WTC11 (cell line): ENCODE data around the gene RANBP17. TPM values are rescaled to one million over a fixed set of nuclear protein-coding genes. Genes with fewer than 3 reads are reported as not detected.

Source experiments
- ATAC-seq: fragments of 200-7000 bp; cut with Tn5 transposase; 2 replicates; pipeline ENCODE4 v1.10.0; 2021; ENCODE audit warnings: mild to moderate bottlenecking, moderate library complexity
- CTCF ChIA-PET: fragments of 300-600 bp; sonication (Branson Sonifier 250); formaldehyde crosslinking; loops from one replicate; lab custom pipeline; 2021; ENCODE audit warnings: antibody characterized with exemption; lab: Charles Lee
- POLR2A ChIA-PET: fragments of 350-600 bp; sonication (Branson Sonifier 250); formaldehyde crosslinking; loops from one replicate; lab custom pipeline; 2021; ENCODE audit warnings: antibody characterized with exemption; lab: Charles Lee
- DNase-seq: peaks from one replicate; pipeline ENCODE4 v3.0.0; 2021; ENCODE audit warnings: low spot score
- H3K27ac Mint-ChIP-seq: 2 replicates; pipeline ENCODE4 v1.8.0; 2021; ENCODE audit warnings: mixed read lengths
- H3K27me3 Mint-ChIP-seq: 2 replicates; pipeline ENCODE4 v1.8.0; 2021; ENCODE audit warnings: low read depth, mild to moderate bottlenecking, moderate library complexity, mixed read lengths
- H3K36me3 Mint-ChIP-seq: 2 replicates; pipeline ENCODE4 v1.8.0; 2021; ENCODE audit warnings: mixed read lengths
- H3K4me1 Mint-ChIP-seq: 2 replicates; pipeline ENCODE4 v1.8.0; 2022; ENCODE audit warnings: mixed read lengths
- H3K4me3 Mint-ChIP-seq: 2 replicates; pipeline ENCODE4 v1.8.0; 2021; ENCODE audit warnings: mild to moderate bottlenecking, moderate library complexity, mixed read lengths
- H3K9me3 Mint-ChIP-seq: 2 replicates; pipeline ENCODE4 v1.8.0; 2021; ENCODE audit warnings: mixed read lengths
- FOXK1 ChIP-seq: sonication (generic); formaldehyde crosslinking; IDR thresholded peaks from 2 replicates; pipeline ENCODE4 v1.8.0; 2022; ENCODE audit warnings: mild to moderate bottlenecking, moderate library complexity, missing genetic modification reagents
- MXD4 ChIP-seq: fragments of 250-450 bp; sonication (Bioruptor Pico); IDR thresholded peaks from 2 replicates; pipeline ENCODE4 v1.8.0; 2021; ENCODE audit warnings: mild to moderate bottlenecking, moderate library complexity, borderline replicate concordance
- OVOL2 ChIP-seq: fragments of 250-450 bp; sonication (Bioruptor Pico); IDR thresholded peaks from 2 replicates; pipeline ENCODE4 v1.9.0; 2021; ENCODE audit warnings: mild to moderate bottlenecking, borderline replicate concordance
- RELA ChIP-seq: sonication (generic); formaldehyde crosslinking; IDR thresholded peaks from 2 replicates; pipeline ENCODE4 v1.8.1; 2022; ENCODE audit warnings: missing genetic modification reagents, mild to moderate bottlenecking, borderline replicate concordance
- total RNA-seq: library from RNA; stranded (reverse); gene quantifications from 3 replicates; pipeline ENCODE4 v1.2.3, GENCODE V29; 2021
- TF ChIP-seq, protein P1 (sequence below): sonication (generic); formaldehyde crosslinking; IDR thresholded peaks from 2 replicates; pipeline ENCODE4 v1.8.0; 2022; ENCODE audit warnings: mild to moderate bottlenecking, missing genetic modification reagents
- TF ChIP-seq, protein P2 (sequence below): sonication (generic); formaldehyde crosslinking; IDR thresholded peaks from 2 replicates; pipeline ENCODE4 v1.8.0; 2023; ENCODE audit warnings: missing genetic modification reagents, mild to moderate bottlenecking, borderline replicate concordance
- TF ChIP-seq, protein P3 (sequence below): sonication (generic); formaldehyde crosslinking; IDR thresholded peaks from 2 replicates; pipeline ENCODE4 v1.8.0; 2023; ENCODE audit warnings: mild to moderate bottlenecking, missing genetic modification reagents
- TF ChIP-seq, protein P4 (sequence below): sonication (generic); formaldehyde crosslinking; conservative IDR thresholded peaks from 2 replicates; pipeline ENCODE4 v1.8.1; 2023; ENCODE audit warnings: mild to moderate bottlenecking, low read depth, missing genetic modification reagents, moderate library complexity
- TF ChIP-seq, protein P5 (sequence below): fragments of 200-600 bp; IDR thresholded peaks from 2 replicates; pipeline ENCODE4 v1.8.0; 2022; ENCODE audit warnings: antibody characterized with exemption
- TF ChIP-seq, protein P6 (sequence below): fragments of 250-450 bp; sonication (Bioruptor Pico); IDR thresholded peaks from 2 replicates; pipeline ENCODE4 v2.1.2; 2022; ENCODE audit warnings: mild to moderate bottlenecking, moderate library complexity
- TF ChIP-seq, protein P7 (sequence below): sonication (generic); formaldehyde crosslinking; IDR thresholded peaks from 2 replicates; pipeline ENCODE4 v1.8.0; 2022; ENCODE audit warnings: missing genetic modification reagents

RANBP17 gene
- total RNA-seq, 1 experiment from 2014 or later, result 23.1 TPM

DNA sequence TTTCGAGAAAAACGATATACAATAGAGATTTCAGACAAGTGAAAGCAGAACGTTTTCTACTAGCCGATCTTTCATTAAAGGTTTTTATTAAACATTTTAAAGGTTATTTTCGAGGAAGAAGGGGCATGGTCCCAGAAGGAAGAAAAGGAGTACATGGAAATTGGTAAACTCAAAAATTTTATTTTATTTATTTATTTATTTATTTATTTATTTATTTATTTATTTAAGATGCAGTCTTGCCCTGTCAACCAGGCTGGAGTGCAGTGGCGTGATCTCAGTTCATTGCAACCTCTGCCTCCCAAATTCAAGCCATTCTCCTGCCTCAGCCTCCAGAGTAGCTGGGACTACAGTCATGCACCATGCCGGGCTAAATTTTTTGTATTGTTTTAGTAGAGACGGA lies 77.4 kb downstream of the RANBP17 start:
- POLR2A ChIA-PET, result no interaction called here

DNA sequence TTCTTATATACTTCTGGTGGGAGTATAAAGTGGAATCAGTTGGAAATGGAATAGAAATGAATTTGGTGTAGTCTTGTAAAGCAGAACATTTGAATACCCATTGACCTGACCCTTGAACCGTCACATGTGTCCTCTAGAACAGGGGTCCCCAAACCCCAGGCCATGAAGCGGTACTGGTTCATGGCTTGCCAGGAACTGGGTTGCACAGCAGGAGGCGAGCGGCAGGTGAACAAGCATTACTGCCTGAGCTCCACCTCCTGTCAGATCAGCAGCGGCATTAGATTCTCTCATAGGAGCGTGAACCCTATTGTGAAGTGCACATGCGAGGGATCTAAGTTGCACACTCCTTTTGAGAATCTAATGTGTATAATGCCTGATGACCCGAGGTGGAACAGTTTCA lies 80.0 kb downstream of the RANBP17 start:
- ATAC-seq (no peak), DNase-seq (peak; percentile 27)
- H3K4me1 Mint-ChIP-seq, result no peaks in the 10 kb centered on the region; the same call in 1 of the 2 replicates
- no peak overlapping the region for H3K4me3 Mint-ChIP-seq
- no peaks in the 10 kb centered on the region for H3K27me3 Mint-ChIP-seq
- ChIA-PET CTCF (no interaction called here), POLR2A (no interaction called here)
- H3K27ac Mint-ChIP-seq, result no peak overlapping the region
- H3K9me3 Mint-ChIP-seq, result peaks cover 6% of the 10 kb centered on the region
- H3K36me3 Mint-ChIP-seq, result peaks cover 12% of the 10 kb centered on the region
- TF ChIP-seq FOXK1 (CRISPR knock-in tag), result no peak
- no peak for TF ChIP-seq RELA
- TF ChIP-seq, protein P1, sequence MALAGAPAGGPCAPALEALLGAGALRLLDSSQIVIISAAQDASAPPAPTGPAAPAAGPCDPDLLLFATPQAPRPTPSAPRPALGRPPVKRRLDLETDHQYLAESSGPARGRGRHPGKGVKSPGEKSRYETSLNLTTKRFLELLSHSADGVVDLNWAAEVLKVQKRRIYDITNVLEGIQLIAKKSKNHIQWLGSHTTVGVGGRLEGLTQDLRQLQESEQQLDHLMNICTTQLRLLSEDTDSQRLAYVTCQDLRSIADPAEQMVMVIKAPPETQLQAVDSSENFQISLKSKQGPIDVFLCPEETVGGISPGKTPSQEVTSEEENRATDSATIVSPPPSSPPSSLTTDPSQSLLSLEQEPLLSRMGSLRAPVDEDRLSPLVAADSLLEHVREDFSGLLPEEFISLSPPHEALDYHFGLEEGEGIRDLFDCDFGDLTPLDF (CRISPR knock-in tag), result no peak
- TF ChIP-seq, protein P2, sequence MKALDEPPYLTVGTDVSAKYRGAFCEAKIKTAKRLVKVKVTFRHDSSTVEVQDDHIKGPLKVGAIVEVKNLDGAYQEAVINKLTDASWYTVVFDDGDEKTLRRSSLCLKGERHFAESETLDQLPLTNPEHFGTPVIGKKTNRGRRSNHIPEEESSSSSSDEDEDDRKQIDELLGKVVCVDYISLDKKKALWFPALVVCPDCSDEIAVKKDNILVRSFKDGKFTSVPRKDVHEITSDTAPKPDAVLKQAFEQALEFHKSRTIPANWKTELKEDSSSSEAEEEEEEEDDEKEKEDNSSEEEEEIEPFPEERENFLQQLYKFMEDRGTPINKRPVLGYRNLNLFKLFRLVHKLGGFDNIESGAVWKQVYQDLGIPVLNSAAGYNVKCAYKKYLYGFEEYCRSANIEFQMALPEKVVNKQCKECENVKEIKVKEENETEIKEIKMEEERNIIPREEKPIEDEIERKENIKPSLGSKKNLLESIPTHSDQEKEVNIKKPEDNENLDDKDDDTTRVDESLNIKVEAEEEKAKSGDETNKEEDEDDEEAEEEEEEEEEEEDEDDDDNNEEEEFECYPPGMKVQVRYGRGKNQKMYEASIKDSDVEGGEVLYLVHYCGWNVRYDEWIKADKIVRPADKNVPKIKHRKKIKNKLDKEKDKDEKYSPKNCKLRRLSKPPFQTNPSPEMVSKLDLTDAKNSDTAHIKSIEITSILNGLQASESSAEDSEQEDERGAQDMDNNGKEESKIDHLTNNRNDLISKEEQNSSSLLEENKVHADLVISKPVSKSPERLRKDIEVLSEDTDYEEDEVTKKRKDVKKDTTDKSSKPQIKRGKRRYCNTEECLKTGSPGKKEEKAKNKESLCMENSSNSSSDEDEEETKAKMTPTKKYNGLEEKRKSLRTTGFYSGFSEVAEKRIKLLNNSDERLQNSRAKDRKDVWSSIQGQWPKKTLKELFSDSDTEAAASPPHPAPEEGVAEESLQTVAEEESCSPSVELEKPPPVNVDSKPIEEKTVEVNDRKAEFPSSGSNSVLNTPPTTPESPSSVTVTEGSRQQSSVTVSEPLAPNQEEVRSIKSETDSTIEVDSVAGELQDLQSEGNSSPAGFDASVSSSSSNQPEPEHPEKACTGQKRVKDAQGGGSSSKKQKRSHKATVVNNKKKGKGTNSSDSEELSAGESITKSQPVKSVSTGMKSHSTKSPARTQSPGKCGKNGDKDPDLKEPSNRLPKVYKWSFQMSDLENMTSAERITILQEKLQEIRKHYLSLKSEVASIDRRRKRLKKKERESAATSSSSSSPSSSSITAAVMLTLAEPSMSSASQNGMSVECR (CRISPR knock-in tag), result no peak
- TF ChIP-seq, protein P3, sequence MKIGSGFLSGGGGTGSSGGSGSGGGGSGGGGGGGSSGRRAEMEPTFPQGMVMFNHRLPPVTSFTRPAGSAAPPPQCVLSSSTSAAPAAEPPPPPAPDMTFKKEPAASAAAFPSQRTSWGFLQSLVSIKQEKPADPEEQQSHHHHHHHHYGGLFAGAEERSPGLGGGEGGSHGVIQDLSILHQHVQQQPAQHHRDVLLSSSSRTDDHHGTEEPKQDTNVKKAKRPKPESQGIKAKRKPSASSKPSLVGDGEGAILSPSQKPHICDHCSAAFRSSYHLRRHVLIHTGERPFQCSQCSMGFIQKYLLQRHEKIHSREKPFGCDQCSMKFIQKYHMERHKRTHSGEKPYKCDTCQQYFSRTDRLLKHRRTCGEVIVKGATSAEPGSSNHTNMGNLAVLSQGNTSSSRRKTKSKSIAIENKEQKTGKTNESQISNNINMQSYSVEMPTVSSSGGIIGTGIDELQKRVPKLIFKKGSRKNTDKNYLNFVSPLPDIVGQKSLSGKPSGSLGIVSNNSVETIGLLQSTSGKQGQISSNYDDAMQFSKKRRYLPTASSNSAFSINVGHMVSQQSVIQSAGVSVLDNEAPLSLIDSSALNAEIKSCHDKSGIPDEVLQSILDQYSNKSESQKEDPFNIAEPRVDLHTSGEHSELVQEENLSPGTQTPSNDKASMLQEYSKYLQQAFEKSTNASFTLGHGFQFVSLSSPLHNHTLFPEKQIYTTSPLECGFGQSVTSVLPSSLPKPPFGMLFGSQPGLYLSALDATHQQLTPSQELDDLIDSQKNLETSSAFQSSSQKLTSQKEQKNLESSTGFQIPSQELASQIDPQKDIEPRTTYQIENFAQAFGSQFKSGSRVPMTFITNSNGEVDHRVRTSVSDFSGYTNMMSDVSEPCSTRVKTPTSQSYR (CRISPR knock-in tag), result no peak
- TF ChIP-seq, protein P4, sequence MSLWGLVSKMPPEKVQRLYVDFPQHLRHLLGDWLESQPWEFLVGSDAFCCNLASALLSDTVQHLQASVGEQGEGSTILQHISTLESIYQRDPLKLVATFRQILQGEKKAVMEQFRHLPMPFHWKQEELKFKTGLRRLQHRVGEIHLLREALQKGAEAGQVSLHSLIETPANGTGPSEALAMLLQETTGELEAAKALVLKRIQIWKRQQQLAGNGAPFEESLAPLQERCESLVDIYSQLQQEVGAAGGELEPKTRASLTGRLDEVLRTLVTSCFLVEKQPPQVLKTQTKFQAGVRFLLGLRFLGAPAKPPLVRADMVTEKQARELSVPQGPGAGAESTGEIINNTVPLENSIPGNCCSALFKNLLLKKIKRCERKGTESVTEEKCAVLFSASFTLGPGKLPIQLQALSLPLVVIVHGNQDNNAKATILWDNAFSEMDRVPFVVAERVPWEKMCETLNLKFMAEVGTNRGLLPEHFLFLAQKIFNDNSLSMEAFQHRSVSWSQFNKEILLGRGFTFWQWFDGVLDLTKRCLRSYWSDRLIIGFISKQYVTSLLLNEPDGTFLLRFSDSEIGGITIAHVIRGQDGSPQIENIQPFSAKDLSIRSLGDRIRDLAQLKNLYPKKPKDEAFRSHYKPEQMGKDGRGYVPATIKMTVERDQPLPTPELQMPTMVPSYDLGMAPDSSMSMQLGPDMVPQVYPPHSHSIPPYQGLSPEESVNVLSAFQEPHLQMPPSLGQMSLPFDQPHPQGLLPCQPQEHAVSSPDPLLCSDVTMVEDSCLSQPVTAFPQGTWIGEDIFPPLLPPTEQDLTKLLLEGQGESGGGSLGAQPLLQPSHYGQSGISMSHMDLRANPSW, result no peak
- TF ChIP-seq, protein P5, sequence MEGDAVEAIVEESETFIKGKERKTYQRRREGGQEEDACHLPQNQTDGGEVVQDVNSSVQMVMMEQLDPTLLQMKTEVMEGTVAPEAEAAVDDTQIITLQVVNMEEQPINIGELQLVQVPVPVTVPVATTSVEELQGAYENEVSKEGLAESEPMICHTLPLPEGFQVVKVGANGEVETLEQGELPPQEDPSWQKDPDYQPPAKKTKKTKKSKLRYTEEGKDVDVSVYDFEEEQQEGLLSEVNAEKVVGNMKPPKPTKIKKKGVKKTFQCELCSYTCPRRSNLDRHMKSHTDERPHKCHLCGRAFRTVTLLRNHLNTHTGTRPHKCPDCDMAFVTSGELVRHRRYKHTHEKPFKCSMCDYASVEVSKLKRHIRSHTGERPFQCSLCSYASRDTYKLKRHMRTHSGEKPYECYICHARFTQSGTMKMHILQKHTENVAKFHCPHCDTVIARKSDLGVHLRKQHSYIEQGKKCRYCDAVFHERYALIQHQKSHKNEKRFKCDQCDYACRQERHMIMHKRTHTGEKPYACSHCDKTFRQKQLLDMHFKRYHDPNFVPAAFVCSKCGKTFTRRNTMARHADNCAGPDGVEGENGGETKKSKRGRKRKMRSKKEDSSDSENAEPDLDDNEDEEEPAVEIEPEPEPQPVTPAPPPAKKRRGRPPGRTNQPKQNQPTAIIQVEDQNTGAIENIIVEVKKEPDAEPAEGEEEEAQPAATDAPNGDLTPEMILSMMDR, result no peak
- TF ChIP-seq, protein P6, sequence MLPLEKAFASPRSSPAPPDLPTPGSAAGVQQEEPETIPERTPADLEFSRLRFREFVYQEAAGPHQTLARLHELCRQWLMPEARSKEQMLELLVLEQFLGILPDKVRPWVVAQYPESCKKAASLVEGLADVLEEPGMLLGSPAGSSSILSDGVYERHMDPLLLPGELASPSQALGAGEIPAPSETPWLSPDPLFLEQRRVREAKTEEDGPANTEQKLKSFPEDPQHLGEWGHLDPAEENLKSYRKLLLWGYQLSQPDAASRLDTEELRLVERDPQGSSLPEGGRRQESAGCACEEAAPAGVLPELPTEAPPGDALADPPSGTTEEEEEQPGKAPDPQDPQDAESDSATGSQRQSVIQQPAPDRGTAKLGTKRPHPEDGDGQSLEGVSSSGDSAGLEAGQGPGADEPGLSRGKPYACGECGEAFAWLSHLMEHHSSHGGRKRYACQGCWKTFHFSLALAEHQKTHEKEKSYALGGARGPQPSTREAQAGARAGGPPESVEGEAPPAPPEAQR (CRISPR knock-in tag), result no peak
- no peak for TF ChIP-seq OVOL2 (CRISPR knock-in tag)
- no peak for TF ChIP-seq MXD4 (CRISPR knock-in tag)

More for the DNA sequence above, 77.4 kb downstream of the RANBP17 start:
- H3K9me3 Mint-ChIP-seq, result peaks cover 16% of the 10 kb centered on the region
- H3K4me1 Mint-ChIP-seq, result peaks cover 7% of the 10 kb centered on the region
- CTCF ChIA-PET, result no interaction called here
- H3K4me3 Mint-ChIP-seq, result no peak overlapping the region
- peaks cover 24% of the 10 kb centered on the region for H3K36me3 Mint-ChIP-seq
- no peak for DNase-seq
- H3K27ac Mint-ChIP-seq, result no peak overlapping the region
- no peak for ATAC-seq
- peaks cover 3% of the 10 kb centered on the region; the same call in 1 of the 2 replicates for H3K27me3 Mint-ChIP-seq
- TF ChIP-seq, protein P7, sequence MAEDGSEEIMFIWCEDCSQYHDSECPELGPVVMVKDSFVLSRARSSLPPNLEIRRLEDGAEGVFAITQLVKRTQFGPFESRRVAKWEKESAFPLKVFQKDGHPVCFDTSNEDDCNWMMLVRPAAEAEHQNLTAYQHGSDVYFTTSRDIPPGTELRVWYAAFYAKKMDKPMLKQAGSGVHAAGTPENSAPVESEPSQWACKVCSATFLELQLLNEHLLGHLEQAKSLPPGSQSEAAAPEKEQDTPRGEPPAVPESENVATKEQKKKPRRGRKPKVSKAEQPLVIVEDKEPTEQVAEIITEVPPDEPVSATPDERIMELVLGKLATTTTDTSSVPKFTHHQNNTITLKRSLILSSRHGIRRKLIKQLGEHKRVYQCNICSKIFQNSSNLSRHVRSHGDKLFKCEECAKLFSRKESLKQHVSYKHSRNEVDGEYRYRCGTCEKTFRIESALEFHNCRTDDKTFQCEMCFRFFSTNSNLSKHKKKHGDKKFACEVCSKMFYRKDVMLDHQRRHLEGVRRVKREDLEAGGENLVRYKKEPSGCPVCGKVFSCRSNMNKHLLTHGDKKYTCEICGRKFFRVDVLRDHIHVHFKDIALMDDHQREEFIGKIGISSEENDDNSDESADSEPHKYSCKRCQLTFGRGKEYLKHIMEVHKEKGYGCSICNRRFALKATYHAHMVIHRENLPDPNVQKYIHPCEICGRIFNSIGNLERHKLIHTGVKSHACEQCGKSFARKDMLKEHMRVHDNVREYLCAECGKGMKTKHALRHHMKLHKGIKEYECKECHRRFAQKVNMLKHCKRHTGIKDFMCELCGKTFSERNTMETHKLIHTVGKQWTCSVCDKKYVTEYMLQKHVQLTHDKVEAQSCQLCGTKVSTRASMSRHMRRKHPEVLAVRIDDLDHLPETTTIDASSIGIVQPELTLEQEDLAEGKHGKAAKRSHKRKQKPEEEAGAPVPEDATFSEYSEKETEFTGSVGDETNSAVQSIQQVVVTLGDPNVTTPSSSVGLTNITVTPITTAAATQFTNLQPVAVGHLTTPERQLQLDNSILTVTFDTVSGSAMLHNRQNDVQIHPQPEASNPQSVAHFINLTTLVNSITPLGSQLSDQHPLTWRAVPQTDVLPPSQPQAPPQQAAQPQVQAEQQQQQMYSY (CRISPR knock-in tag), result no peak
